ENCODE results near the gene CCL21. TPM values are rescaled to one million over a fixed set of nuclear protein-coding genes. Genes with fewer than 3 reads are reported as not detected.
A peak's percentile ranks its signal among the peaks of the same experiment; 100 is the strongest.

The CCL21 gene
- total and polyA plus RNA-seq, 2 of the 13 experiments (the other 11 are each of a cell fraction or from before 2014, with no cell fraction given) = not detected

DNA sequence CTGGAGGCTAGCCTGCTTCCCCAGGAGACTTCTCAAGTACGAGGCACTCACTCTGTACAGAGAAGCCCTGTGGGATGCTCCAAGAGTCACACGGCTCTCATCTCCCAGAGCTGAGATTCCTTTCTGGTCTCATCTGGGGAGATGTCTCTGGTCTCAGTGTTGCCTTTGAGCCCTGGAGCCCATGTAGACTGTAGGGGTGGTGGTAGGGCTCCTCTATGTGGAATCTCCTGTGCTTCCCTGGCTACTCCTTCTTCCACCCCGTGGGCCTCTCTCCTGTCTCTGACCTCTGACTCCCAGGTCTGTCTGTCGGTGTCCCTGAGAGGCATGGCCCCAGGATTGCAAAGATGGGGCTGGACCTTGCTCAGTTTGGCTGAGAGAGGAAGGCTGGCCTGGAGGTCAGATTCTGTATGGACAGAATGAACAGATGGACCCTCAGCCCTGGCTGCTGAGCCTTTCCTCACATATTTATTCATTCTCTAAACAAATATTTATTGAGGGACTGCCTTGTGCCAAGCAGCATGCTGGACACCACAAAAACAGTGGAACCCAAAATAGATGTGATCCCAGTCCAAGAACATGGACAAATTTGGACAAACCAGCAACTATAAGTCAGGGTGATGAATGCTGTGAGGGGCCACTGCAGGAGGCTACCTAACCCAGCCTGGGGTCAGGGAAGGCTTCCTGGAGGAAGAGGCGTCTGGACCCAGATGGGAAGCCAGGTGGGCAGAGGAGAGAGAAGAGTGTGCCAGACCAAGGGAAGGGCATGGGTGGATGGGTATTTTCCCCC is 21.4 kb downstream of the CCL21 start (continued):
- TF ChIP-seq, protein P1, sequence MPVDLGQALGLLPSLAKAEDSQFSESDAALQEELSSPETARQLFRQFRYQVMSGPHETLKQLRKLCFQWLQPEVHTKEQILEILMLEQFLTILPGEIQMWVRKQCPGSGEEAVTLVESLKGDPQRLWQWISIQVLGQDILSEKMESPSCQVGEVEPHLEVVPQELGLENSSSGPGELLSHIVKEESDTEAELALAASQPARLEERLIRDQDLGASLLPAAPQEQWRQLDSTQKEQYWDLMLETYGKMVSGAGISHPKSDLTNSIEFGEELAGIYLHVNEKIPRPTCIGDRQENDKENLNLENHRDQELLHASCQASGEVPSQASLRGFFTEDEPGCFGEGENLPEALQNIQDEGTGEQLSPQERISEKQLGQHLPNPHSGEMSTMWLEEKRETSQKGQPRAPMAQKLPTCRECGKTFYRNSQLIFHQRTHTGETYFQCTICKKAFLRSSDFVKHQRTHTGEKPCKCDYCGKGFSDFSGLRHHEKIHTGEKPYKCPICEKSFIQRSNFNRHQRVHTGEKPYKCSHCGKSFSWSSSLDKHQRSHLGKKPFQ (CRISPR knock-in tag; IDR thresholded peaks at IDR 0.05; ENCODE audit: insufficient replicate concordance) = no peak
- TF ChIP-seq, protein P2, sequence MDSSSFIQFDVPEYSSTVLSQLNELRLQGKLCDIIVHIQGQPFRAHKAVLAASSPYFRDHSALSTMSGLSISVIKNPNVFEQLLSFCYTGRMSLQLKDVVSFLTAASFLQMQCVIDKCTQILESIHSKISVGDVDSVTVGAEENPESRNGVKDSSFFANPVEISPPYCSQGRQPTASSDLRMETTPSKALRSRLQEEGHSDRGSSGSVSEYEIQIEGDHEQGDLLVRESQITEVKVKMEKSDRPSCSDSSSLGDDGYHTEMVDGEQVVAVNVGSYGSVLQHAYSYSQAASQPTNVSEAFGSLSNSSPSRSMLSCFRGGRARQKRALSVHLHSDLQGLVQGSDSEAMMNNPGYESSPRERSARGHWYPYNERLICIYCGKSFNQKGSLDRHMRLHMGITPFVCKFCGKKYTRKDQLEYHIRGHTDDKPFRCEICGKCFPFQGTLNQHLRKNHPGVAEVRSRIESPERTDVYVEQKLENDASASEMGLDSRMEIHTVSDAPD (CRISPR knock-in tag; IDR thresholded peaks at IDR 0.05) = no peak
- TF ChIP-seq, protein P3, sequence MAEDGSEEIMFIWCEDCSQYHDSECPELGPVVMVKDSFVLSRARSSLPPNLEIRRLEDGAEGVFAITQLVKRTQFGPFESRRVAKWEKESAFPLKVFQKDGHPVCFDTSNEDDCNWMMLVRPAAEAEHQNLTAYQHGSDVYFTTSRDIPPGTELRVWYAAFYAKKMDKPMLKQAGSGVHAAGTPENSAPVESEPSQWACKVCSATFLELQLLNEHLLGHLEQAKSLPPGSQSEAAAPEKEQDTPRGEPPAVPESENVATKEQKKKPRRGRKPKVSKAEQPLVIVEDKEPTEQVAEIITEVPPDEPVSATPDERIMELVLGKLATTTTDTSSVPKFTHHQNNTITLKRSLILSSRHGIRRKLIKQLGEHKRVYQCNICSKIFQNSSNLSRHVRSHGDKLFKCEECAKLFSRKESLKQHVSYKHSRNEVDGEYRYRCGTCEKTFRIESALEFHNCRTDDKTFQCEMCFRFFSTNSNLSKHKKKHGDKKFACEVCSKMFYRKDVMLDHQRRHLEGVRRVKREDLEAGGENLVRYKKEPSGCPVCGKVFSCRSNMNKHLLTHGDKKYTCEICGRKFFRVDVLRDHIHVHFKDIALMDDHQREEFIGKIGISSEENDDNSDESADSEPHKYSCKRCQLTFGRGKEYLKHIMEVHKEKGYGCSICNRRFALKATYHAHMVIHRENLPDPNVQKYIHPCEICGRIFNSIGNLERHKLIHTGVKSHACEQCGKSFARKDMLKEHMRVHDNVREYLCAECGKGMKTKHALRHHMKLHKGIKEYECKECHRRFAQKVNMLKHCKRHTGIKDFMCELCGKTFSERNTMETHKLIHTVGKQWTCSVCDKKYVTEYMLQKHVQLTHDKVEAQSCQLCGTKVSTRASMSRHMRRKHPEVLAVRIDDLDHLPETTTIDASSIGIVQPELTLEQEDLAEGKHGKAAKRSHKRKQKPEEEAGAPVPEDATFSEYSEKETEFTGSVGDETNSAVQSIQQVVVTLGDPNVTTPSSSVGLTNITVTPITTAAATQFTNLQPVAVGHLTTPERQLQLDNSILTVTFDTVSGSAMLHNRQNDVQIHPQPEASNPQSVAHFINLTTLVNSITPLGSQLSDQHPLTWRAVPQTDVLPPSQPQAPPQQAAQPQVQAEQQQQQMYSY (CRISPR knock-in tag; IDR thresholded peaks at IDR 0.05) = no peak
- TF ChIP-seq LCORL (IDR thresholded peaks at IDR 0.05) (no peak), LCORL (CRISPR knock-in tag; IDR thresholded peaks at IDR 0.05) (peak; percentile 91), BCL6 (CRISPR knock-in tag; IDR thresholded peaks at IDR 0.05) (peak; percentile 18; the same call in 1 of the 2 replicates), HES4 (CRISPR knock-in tag; IDR thresholded peaks at IDR 0.05; ENCODE audit: borderline replicate concordance) (no peak), ZNF83 (CRISPR knock-in tag; IDR thresholded peaks at IDR 0.05; ENCODE audit: borderline replicate concordance) (no peak), ZNF296 (CRISPR knock-in tag; conservative IDR thresholded peaks at IDR 0.05) (peak; percentile 48; the same call in 1 of the 2 replicates), ZNF430 (CRISPR knock-in tag; IDR thresholded peaks at IDR 0.05) (no peak), NCOR1 (IDR thresholded peaks at IDR 0.05; ENCODE audit: borderline replicate concordance, low read length) (peak; percentile 68), SETDB1 (CRISPR knock-in tag; IDR thresholded peaks at IDR 0.05; ENCODE audit: borderline replicate concordance) (no peak), FOXO1 (CRISPR knock-in tag; IDR thresholded peaks at IDR 0.05) (no peak; the same call in 1 of the 2 replicates)
- TF ChIP-seq, protein P4, sequence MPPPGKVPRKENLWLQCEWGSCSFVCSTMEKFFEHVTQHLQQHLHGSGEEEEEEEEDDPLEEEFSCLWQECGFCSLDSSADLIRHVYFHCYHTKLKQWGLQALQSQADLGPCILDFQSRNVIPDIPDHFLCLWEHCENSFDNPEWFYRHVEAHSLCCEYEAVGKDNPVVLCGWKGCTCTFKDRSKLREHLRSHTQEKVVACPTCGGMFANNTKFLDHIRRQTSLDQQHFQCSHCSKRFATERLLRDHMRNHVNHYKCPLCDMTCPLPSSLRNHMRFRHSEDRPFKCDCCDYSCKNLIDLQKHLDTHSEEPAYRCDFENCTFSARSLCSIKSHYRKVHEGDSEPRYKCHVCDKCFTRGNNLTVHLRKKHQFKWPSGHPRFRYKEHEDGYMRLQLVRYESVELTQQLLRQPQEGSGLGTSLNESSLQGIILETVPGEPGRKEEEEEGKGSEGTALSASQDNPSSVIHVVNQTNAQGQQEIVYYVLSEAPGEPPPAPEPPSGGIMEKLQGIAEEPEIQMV (CRISPR knock-in tag; IDR thresholded peaks at IDR 0.05; ENCODE audit: low read depth) = no peak
- TF ChIP-seq, protein P5, sequence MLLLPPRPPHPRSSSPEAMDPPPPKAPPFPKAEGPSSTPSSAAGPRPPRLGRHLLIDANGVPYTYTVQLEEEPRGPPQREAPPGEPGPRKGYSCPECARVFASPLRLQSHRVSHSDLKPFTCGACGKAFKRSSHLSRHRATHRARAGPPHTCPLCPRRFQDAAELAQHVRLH (CRISPR knock-in tag; IDR thresholded peaks at IDR 0.05; ENCODE audit: borderline replicate concordance, low read depth) = no peak
- TF ChIP-seq, protein P6, sequence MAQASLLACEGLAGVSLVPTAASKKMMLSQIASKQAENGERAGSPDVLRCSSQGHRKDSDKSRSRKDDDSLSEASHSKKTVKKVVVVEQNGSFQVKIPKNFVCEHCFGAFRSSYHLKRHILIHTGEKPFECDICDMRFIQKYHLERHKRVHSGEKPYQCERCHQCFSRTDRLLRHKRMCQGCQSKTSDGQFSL (CRISPR knock-in tag; IDR thresholded peaks at IDR 0.05) = no peak
- TF ChIP-seq, protein P7, sequence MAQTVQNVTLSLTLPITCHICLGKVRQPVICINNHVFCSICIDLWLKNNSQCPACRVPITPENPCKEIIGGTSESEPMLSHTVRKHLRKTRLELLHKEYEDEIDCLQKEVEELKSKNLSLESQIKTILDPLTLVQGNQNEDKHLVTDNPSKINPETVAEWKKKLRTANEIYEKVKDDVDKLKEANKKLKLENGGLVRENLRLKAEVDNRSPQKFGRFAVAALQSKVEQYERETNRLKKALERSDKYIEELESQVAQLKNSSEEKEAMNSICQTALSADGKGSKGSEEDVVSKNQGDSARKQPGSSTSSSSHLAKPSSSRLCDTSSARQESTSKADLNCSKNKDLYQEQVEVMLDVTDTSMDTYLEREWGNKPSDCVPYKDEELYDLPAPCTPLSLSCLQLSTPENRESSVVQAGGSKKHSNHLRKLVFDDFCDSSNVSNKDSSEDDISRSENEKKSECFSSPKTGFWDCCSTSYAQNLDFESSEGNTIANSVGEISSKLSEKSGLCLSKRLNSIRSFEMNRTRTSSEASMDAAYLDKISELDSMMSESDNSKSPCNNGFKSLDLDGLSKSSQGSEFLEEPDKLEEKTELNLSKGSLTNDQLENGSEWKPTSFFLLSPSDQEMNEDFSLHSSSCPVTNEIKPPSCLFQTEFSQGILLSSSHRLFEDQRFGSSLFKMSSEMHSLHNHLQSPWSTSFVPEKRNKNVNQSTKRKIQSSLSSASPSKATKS (CRISPR knock-in tag; IDR thresholded peaks at IDR 0.05) = no peak
